Stomach (tissue), 4 donors: ENCODE measurements around the gene UBE2O.

Experiments used
- POLR2A ChIP-seq, 4 donors: fragments of 450-650 bp; IDR thresholded peaks; one replicate each; pipeline ENCODE4 v1.6.1; 2016; ENCODE audit warnings: antibody characterized with exemption in 4 of 4, control low read depth in 2 of 4, mild to moderate bottlenecking in 1 of 4, moderate library complexity in 1 of 4
- TF ChIP-seq, protein P1 (sequence below), 7 experiments: fragments of 450-650 bp in 4 of 7; fragments of 200-600 bp in 3 of 7; sonication (generic) in 3 of 7; IDR thresholded peaks; one replicate each; pipeline ENCODE4 v1.5.1; 2016 to 2019; ENCODE audit warnings: antibody characterized with exemption in 7 of 7, control low read depth in 2 of 7, mild to moderate bottlenecking in 1 of 7

DNA sequence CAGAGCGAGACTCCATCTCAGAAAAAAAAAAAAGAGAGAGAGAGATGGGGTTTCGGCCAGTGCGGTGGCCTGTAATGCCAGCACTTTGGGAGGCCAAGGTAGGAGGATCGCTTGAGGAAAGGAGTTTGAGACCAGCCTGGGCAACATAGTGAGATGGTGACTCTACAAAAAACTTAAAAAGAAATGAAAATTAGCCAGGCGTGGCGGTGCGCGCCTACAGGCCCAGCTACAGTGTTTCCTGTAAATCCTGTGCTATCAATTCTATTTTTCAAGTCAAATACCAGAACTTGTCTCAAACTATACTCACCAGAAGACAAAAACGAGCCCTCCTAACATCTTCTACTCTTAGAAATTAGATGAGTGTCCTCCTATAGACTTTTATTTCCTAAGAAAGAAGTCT is 19.3 kb downstream of the UBE2O start:
- TF ChIP-seq POLR2A (IDR thresholded peaks at IDR 0.05), result no peak
- TF ChIP-seq, protein P1, sequence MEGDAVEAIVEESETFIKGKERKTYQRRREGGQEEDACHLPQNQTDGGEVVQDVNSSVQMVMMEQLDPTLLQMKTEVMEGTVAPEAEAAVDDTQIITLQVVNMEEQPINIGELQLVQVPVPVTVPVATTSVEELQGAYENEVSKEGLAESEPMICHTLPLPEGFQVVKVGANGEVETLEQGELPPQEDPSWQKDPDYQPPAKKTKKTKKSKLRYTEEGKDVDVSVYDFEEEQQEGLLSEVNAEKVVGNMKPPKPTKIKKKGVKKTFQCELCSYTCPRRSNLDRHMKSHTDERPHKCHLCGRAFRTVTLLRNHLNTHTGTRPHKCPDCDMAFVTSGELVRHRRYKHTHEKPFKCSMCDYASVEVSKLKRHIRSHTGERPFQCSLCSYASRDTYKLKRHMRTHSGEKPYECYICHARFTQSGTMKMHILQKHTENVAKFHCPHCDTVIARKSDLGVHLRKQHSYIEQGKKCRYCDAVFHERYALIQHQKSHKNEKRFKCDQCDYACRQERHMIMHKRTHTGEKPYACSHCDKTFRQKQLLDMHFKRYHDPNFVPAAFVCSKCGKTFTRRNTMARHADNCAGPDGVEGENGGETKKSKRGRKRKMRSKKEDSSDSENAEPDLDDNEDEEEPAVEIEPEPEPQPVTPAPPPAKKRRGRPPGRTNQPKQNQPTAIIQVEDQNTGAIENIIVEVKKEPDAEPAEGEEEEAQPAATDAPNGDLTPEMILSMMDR (IDR thresholded peaks at IDR 0.05), result no peak
